DMS79 treated with DMSO at 0.1 percent for 48 hours (cell line): Measurements from ENCODE around the gene NUP93.
"Not testable (repeated sequence)": the region's sequence is repeated elsewhere in the genome, so short reads cannot be mapped to it uniquely, and the experiment has no call there.

Experiments
- DNase-seq: peaks from one replicate; lab custom pipeline; 2025; lab: John Stamatoyannopoulos, UW

Gene NUP93

DNA sequence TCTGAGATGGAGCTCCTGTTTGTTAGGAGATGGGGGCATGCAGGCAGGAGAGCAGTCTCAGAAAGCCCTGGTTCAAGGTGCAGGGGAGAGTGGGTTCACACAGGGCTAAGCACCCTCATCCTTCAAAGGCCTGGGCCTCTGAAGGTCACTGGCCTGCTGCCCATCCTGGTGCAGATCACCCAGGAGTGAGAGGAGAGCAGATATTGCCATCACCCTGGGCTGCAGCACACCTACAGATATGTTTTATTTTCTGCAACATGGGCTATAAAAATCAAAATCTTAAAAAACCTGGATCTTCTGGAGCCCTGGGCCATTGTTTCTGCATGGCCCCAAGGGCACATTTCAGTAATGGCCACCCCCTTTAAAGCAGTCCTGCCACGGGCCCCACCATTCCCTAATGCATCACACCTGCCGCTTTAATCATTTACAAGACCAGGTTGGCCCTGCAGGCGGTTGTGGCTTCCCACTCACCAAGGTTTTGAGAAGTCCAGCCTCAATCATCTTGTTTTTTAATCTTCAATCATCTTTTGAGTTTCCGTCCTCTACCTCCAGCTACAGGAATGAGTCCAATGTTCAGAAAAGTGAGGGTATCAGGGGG, 20.4 kb upstream of the NUP93 start:
- no peak for DNase-seq

DNA sequence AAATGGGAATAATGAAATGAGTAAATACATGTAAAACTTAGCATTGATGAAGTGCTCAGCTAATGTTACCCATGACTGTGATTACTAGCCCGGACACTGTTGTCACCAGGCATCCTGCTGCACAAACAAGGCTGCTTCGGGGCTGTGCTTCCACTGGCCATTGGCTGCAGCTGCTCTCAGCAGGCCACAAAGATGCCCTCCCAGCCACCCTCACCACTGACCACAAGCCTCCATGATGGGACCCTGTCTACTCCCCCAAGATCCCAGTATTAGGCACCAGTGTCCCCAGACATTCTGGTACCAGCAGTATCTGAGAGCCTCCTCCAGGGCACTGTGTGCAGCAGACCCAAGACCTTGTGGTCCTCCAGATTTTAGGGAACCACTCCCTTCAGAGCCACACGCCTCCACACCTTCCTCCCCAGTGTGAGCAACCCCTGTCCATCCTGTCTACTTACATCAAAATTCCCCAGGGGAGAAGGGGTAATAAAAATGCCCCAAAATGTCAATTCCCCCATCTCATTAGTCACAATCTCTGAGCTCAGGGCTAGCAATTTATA, 19.7 kb upstream of the NUP93 start:
- no peak for DNase-seq

DNA sequence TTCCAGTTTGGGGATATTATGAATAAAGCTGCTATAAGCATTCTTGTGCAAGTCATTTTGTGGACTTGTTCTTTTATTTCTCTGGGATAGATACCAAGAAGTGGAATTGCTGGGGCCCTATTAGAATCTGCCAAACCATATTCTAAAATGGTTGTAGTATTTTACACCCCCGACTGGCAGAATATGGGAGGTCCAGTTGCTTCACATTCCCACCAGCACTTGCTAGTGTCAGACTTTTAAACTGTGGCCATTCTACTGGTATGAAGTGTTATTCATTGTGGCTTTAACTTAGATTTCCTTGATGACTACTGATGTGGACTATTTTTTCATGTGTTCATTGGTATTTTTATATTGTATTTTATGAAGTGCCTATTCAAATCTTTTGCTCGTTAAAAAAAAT, 18.1 kb upstream of the NUP93 start:
- DNase-seq, result no peak

DNA sequence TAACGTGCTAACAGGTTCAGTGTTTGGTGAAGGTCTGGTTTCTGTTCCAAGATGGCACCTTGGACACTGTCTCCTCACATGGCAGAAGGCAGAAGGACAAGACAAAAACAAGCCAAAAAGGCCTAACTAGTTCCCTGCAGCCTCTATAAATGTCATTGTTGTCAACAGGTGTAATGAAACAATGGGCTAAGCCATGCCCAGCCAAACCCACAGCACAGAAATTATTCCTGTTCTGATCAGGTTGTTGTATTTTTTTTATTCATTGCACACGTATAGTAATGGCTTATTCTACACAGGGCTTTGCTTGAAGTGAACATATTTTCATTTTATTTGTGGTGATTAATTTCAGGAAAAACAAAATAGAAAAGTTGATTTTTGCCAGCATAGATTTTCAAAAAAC, 16.1 kb upstream of the NUP93 start:
- no peak for DNase-seq

DNA sequence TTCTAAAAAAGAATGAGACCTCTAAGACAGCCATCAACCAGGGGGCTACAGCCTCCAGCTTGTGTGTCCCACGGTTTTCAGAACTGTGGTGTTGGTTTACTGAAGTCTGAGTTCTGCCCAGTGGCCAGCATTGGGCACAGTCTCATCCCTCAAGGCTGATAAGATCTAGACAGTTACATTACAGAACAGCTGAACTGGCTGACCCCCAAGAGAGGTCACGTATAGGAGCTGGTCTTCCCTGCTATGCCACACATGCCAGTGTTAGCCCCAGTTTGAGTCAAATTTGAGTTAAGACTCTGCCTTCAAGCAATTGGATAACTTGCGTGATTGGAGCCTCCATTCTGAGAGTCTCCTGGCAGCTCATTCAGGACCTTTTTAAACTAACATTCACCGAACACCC, 14.8 kb upstream of the NUP93 start:
- DNase-seq, result no peak

DNA sequence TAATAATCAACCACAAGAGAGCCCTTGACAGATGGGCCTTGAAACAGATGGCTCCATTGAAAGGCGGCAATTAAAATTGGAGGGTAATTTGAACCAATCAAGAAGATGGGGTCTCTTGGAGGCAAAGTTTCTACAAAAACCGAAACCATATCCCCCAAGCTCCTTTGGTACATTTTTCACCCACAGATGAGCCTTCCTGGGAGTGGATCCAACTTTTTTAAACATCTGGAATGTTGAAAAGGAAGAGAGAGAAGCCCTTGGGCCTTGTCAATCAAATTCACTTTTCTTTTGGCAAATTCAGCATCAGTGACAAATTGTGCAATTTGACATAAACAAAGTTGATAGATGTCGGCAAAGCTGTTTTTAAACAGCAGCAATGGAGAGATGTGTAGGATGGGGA, 13.2 kb upstream of the NUP93 start:
- DNase-seq, result peak; percentile 43

DNA sequence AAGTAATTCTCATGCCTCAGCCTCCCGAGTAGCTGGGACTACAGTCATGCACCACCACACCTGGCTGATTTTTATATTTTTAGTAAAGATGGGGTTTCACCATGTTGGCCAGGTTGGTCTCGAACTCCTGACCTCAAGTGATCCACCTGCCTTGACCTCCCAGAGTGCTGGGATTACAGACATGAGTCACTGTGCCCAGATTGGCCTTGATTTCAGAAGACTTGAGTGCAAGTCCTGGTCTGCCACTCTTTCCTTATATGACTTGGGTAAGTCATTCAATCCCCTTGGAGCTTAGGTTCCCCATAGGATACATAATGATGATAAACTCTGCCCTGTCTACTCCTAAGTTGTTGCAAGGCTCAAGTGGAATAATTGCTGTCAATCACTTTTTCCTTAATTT, 12.4 kb upstream of the NUP93 start:
- peak; percentile 2 for DNase-seq

DNA sequence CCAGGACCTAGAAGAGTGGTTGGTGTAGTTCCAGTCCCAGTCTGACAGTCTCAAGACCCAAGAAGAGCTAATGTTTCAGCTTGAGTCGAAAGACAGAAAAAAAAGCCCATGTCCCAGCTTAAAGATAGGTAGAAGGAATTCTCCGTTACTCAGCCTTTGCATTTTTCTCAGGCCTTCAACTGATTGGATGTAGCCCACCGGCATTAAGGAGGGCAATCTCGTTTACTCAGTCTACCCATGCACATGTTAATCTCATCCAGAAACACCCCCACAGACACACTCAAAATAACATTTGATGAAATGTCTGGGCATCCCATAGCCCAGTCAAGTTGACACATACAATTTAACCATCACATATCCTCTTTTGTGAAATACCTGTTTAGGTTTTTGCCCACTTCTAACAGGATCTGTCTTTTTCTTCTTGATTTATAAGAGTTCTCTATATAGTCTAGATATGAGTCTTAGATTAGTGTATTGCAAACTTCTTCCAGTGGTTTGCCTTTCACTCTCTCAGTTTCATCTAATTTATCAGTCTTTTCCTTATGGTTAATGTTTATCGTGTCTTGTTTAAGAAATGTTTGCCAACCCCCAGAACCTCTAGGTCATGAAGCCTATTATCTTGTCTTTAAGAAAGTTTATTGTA, 7.6 kb upstream of the NUP93 start:
- no peak for DNase-seq

DNA sequence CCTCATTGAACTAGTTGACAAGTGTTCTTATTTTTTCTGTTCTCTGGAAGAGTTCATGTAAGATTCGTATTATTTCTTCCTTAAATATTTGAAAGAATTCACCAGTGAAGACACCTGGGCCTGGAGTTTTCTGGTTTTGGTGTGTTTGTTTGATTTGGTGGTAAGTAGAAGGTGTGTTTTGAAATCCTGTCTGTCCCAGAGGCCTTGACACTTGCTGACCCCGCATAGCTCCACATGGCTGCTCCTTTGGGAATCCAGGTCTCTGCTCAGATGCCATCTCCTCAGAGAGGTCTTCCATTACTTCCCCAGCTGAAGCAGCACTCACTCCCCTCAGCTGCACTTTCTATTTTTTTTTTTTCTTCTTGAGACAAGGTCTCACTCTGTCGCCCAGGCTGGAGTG, 5.7 kb upstream of the NUP93 start:
- no peak for DNase-seq

DNA sequence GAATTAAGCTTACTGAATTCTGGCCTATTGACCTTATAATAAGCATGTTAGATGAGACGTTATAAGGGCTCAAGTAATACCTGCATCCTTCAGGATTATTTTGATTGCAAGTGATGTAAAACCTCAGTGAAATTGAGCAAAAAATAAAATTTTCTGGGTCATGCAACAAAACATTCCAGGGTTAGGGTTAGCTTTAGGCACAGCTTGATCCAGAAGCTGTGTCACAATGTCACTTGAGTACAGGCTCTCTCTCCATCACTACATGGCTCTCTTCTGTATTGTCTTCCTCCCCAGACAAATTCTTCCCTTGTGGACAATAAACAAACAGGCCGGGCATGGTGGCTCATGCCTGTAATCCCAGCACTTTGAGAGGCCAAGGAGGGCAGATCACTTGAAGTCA, 3.6 kb upstream of the NUP93 start:
- DNase-seq, result no peak

DNA sequence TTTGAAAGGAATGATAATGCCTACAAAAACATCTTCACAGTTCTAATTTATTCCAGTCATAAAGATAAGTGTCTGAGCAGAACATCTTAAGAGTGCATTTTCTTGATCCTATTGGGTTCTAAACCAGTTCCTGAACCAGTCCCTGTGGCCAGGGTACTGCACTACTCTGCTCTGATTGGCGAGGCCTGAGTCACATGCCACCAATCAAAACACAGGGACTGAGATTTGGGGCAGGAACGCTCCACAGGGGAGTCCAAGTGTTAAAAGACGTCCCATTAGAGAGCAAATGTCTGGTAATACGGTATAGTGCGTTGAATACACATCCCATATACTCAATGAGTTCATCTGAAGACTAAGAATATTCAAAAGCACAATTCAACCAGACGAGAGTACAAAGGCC, 3.0 kb upstream of the NUP93 start:
- DNase-seq, result no peak

DNA sequence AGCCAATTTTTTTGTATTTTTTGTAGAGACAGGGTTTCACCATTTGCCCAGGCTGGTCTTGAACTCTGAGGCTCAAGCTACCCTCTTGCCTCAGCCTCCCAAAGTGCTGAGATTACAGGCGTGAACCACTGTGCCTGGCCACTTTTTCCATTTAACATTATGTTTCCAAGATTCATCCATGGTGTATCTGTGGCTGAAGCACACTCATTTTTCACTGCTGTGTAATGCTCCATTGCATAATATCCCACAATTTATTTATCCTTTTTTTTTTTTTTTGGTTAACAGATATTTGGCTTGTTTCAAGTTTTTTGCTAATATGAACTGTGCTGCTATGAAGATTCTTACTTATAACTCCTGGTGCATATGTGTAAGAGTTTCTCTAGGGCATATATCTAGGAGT, 1.9 kb upstream of the NUP93 start:
- DNase-seq, result no peak

DNA sequence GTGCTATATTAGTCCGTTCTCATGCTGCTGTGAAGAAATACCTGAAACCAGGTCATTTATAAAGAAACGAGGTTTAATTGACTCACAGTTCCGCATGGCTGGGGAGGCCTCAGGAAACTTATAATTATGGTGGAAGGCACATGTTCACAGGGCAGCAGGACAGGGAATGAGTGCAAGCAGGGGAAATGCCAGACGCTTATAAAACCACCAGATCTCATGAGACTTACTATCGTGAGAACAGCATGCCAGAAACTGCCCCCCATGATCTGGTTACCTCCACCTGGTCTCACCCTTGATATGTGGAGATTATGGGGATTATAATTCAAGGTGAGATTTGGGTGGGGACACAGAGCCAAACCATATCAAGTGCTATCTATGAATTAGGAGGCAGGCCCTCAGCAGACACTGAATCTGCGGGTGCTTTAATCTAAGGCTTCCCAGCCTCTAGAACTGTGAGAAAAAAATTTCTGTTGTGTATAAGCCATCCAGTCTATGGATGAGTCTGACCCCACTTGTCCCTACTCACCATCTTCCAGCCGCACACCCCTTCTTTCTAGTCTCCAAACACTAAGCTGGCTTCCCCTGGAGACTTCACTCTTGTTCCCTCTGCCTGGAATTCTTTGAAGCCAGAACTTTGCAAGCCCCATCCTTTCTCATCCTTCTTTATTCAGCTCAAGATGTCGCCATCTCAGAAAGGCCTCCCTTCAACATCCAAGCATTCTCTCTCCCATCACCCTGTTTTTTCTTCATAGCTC, 772 bp upstream of the NUP93 start:
- peak; percentile 15 for DNase-seq

DNA sequence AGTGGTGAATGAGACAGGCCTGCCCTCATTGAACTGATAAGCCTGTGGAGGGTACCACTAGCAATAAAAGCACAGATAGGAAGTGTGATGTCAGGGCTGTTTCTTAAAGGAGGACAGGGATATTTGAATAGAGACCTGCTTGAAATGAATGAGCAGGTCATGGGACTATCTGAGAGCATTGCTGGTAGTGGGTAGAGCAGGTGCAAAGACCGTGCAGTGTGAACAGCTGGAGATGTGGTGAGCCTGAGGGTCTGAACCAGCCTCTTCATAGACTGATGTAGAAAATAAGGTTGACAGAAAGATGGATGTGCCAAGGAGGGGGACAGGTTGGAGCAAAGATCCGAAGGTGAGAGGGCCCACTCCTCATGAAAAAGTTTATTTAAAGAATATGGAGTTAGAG, 2.4 kb downstream of the NUP93 start:
- DNase-seq, result no peak

DNA sequence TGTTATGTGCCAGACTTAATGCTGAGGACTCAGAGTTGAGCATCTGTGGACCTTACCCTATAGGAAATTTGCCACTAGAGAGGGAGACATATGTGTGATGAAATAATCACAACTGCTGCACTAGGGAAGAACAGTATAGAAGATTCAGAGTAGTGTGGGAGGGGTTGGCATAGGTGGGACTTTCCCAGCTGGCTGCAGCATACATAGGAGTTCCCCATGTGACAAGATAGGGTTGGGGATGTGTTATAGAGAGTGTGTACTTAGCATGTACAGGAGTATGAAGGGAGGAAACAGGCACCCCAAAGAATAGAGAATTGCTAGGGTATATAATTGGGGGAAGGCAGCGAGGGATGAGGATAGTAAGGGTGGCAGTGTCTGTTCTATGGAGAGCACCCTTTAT, 2.9 kb downstream of the NUP93 start:
- no peak for DNase-seq

DNA sequence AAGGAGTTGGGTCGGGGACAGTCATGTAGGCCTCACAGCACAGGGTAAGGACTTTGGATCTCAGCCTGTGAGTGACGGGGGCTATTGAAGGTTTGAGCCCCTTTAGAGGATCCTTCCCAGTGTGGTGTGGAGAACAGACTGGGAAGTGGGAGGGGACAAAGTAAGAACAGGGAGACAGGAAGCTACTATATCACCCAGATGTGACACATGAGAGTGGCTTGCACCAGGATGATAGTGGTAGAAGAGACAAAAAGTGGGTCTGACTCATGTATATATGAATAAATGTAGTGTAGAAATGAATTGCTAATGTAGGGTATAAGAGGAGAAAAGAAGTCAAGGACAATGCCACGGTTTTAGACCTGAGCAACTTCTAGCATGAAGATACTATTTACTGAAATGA, 4.5 kb downstream of the NUP93 start:
- DNase-seq, result no peak

DNA sequence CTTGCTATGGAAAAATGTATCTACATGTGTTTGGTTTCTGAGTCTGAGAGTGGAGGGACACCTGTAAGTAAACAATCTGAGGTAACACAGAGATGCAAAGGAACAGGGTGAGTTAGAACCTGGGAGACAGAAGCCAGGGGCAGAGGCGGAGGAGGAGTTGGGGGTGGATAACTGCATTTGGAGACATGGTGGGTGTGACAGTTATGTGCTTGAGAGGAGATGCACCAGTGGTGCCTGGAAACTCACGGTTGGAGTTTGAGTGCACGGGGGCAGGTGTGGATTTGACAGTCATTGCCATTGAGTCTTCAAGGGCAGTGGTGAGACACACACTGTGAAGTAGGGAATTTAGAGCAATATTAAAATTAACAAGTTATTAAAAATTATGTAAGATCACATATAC, 6.5 kb downstream of the NUP93 start:
- DNase-seq, result no peak

DNA sequence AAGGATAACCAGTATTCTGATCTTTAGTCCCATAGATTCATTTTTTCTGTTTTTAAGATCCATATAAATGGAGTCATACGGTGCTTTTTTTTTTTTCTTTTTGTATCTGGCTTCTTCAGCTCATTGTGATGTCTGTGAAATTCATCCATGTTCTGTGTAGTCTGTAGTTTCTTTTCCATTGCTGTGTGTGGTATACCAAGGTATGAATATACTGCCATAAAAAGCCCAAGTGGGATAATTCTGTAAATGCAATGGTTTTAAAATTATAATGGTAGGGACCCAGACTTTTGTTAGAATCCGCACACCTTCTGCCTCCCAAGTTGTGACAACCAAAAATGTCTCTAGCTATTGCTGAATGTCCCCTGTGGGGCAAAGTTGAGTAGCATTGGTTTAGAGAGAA, 7.6 kb downstream of the NUP93 start:
- no peak for DNase-seq

DNA sequence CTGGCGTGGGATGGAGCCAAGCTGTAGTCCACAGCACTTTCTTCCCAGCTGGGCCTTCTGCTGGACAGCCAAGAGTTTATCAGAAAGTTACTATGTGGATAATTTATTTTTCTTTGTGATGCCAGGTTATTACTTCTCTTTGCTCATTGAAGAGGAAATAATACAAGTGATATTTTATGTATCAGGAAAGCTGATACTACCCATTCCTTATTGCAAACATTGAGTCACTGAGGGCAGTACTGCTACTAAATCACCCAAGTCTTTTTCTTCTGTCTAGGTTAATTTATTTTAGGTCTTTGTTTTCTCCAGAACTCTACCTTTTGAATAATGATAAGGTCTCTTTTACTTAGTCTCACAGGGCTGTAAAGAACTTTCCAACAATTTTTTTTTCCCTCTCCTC, 8.3 kb downstream of the NUP93 start:
- no peak for DNase-seq

DNA sequence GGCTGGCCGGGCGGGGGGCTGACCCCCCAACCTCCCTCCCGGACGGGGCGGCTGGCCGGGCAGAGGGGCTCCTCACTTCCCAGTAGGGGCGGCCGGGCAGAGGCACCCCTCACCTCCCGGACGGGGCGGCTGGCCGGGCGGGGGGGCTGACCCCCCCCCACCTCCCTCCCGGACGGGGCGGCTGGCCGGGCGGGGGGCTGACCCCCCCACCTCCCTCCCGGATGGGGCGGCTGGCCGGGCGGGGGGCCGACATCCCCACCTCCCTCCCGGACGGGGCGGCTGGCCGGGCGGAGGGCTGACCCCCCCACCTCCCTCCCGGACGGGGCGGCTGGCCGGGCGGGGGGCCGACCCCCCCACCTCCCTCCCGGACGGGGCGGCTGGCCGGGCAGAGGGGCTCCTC, 9.4 kb downstream of the NUP93 start:
- DNase-seq, result not testable (repeated sequence)

DNA sequence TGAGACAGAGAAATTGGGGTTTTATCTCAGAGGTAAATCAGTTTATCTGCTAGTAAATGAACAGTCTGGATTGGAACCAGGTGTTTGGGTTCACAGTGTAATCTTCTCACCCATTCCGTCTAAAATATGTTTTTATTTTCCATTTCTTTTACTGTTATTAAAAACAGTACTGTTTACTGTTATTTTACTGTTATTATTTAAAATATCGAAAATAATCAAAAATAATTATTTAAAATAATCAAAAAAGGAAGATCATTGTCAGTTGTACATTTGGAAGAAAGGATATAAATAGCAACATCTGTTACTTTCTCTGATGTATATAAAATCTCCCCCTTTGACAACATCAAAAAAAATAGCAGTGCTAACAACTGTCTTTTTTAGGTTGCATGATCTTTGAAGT, 11.5 kb downstream of the NUP93 start:
- no peak for DNase-seq

DNA sequence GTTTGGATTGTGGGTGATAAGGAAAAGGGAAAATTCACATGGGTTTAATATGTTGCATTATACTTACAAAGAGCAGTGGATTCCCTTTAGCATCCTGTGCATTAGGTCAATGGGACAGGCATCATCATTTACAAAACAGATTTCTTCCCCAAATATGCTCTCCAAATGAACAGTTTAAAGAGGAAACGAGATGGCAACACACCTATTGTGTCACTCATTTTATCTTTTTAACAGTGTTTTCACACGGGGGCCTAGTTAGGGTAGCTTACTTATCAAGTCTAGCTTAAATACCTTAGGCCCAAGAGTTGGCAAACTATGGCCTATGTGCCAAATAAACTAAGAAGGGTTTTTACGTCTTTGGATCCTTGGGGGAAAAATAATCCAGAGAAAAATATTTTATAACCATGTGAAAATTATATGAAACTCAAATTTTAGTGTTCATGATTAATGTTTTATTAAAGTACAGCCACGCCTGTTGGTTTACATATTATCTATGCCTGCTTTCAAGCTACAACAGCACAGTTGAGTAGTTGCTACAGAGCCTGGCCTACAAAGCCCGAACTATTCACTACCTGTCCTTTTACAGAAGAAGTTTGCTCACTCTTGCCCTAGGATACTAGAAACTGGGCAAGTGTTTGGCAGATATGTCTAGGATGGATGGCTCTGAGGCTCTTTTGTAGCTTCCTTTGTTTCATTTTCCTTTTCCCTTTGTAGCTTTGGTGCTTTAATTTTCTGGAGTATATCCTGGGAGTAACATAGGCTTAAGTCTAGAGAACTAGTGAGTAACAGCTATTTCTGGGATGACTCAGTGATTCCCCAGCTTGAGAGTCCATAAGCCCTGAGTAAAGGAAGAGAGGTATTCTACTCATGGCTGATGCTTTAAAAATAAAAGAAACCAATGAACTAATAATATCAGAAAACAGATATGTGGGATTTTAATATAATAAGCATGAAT, 12.4 kb downstream of the NUP93 start:
- no peak for DNase-seq
